GM12872 (cell line): ENCODE measurements around the gene TELO2.

ENCODE experiments used
- CTCF ChIP-seq: IDR thresholded peaks from 3 replicates; pipeline ENCODE4 v1.5.1; 2011; ENCODE audit warnings: low read depth, mild to moderate bottlenecking, low read length, moderate library complexity; ENCODE audit not compliant: insufficient read depth

The TELO2 gene

DNA sequence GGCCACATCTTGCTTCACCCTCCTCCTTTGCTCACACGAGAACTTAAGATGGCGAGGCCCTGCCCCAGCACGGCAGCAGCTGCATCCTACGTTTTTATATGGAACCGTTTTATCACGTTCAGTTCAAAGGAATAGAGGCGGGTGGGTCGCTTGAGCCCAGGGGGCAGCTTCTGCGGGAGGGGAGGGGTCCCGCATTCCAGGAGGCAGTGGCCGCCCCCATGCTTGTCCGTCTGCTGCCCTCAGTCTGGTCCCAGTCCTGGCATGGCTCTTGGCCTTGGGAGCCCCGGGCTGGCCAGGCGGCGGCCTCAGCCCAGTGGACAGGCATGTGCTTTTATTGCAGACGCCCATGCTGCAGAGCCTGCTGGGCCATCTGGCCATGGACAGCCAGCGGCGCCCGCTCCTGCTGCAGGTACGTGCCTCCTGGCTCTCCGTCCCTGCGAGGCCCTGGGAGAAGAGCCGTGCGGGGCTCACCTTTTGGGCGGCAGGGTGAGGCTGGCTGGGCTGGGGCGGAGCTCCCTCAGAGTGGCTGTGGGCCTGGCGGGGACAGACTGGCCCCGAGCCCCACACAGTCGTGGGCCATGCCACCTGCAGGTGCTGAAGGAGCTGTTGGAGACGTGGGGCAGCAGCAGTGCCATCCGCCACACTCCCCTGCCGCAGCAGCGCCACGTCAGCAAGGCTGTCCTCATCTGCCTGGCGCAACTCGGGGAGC, 6.8 kb downstream of the TELO2 start:
- TF ChIP-seq CTCF, result no peak

- TF ChIP-seq CTCF, result no peak
Measured at GRCh38 chr16:1500465-1501150, 7.4 kb downstream of the TELO2 start.

- no peak for TF ChIP-seq CTCF
Measured at GRCh38 chr16:1501630-1502029, 8.5 kb downstream of the TELO2 start.

DNA sequence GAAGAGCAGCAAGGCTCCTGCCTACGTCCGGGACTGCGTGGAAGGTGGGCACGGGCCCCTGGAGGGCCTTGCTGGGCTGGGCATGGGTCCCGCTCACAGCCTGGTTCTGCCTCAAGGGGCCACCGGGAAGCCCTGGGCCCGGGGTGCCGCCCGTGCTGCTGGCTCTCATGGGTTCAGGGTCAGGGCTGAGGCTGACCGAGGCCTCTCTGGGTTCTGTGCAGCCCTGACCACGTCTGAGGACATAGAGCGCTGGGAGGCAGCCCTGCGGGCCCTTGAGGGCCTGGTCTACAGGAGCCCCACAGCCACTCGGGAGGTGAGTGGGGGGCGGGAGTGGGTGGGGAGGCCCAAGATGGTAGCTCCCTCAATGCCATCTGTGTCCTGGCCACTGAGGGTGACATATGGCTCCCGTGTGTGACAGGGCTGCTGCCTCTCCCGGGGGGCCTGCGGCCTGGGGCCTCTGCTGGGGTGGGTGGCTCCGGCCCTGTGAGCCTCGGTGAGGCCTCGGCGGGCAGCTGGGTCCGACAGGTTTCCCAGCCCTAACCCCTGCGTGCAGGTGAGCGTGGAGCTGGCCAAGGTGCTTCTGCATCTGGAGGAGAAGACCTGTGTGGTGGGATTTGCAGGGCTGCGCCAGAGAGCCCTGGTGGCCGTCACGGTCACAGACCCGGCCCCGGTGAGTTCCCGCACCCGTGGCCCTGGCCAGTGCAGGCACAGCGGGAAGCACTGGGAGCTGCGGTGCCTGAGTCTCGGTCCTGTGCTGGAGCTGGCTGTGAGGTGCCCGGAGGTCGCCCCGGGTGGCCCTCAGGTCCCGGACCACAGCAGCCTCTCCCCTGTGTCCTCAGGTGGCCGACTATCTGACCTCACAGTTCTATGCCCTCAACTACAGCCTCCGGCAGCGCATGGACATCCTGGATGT, 9.2 kb downstream of the TELO2 start:
- TF ChIP-seq CTCF, result no peak

DNA sequence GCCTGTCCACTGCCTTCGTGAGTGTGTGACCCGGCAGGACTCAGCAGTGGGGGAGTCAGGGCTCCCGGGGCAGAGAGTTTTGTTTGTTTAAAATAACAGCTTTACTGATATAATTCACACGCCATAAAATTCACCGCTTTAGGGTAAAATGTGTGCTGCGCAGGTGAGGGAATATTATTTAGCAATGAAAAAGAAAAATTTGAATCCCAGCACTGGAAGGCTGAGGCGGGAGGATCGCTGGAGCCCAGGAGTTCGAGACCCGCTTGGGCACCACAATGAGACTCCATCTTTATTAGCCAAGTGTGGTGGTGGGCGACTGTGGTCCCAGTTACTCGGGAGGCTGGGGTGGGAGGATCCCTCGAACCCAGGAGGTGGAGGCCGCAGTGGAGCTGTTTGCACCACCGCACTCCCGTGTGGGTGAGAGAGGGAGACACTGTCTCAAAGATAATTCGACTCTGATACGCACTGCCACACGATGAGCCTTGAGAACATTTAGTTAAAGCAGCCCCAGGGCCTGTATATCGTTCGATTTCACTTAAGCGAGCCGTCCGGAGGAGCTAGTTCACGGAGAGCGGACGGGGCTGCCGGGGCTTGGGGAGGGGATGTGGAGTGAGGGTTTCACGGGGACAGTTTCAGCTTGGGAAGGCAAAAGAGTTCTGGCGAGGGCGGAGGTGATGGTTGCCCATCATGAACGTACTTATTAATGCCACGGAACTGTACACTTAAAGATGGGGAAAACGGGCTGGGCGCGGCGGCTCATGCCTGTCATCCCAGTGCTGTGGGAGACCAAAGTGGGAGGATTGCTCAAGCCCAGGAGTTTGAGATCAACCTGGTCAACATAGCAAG, 10.2 kb downstream of the TELO2 start:
- TF ChIP-seq CTCF, result no peak

GRCh38 chr16:1505073-1505844, 12.1 kb downstream of the TELO2 start:
- TF ChIP-seq CTCF, result no peak
